ENCODE results near the gene TMCC1.

Gene TMCC1

GRCh38 chr3:129614927-129615363 is 278.6 kb downstream of the TMCC1 start:
- no peak for TF ChIP-seq CTCF (IDR thresholded peaks at IDR 0.05; ENCODE audit: unreplicated experiment in 3 of 3)
- Mint-ChIP-seq H3K9me3 (no peaks in the 10 kb centered on the region), H3K4me3 (no peak overlapping the region), H3K27me3 (ENCODE audit: low read depth) (peaks cover 14% of the 10 kb centered on the region), H3K4me1 (no peaks in the 10 kb centered on the region), H3K27ac (no peak overlapping the region), H3K36me3 (ENCODE audit: low read depth) (no peaks in the 10 kb centered on the region)

- no peak overlapping the region for H3K27ac Mint-ChIP-seq
- TF ChIP-seq CTCF (IDR thresholded peaks at IDR 0.05; ENCODE audit: unreplicated experiment in 3 of 3) = no peak
- no peaks in the 10 kb centered on the region for H3K4me1 Mint-ChIP-seq
- H3K36me3 Mint-ChIP-seq (ENCODE audit: low read depth) = no peaks in the 10 kb centered on the region
- H3K27me3 Mint-ChIP-seq (ENCODE audit: low read depth) = peaks cover 14% of the 10 kb centered on the region
- H3K4me3 Mint-ChIP-seq = no peak overlapping the region
- H3K9me3 Mint-ChIP-seq = no peaks in the 10 kb centered on the region
Observed at GRCh38 chr3:129614435-129614834, 279.1 kb downstream of the TMCC1 start.

GRCh38 chr3:129613367-129613740 is 280.2 kb downstream of the TMCC1 start:
- Mint-ChIP-seq H3K27me3 (ENCODE audit: low read depth) (peaks cover 14% of the 10 kb centered on the region), H3K4me1 (no peaks in the 10 kb centered on the region), H3K27ac (peak overlapping the region in 1 of 3 experiments; percentile 49), H3K4me3 (no peak overlapping the region), H3K9me3 (no peaks in the 10 kb centered on the region), H3K36me3 (ENCODE audit: low read depth) (no peaks in the 10 kb centered on the region)
- TF ChIP-seq CTCF (IDR thresholded peaks at IDR 0.05; ENCODE audit: unreplicated experiment in 3 of 3) = no peak

- no peaks in the 10 kb centered on the region for H3K36me3 Mint-ChIP-seq (ENCODE audit: low read depth)
- TF ChIP-seq CTCF (IDR thresholded peaks at IDR 0.05; ENCODE audit: unreplicated experiment in 3 of 3) = no peak
- H3K4me3 Mint-ChIP-seq = no peak overlapping the region
- H3K27me3 Mint-ChIP-seq (ENCODE audit: low read depth) = peaks cover 14% of the 10 kb centered on the region
- H3K9me3 Mint-ChIP-seq = no peaks in the 10 kb centered on the region
- H3K4me1 Mint-ChIP-seq = no peaks in the 10 kb centered on the region
- H3K27ac Mint-ChIP-seq = no peak overlapping the region
Observed at GRCh38 chr3:129612534-129613366, 280.8 kb downstream of the TMCC1 start.

GRCh38 chr3:129611812-129612533 is 281.5 kb downstream of the TMCC1 start:
- Mint-ChIP-seq H3K27me3 (ENCODE audit: low read depth) (peaks cover 8% of the 10 kb centered on the region), H3K36me3 (ENCODE audit: low read depth) (no peaks in the 10 kb centered on the region), H3K27ac (no peak overlapping the region), H3K4me3 (no peak overlapping the region), H3K9me3 (no peaks in the 10 kb centered on the region), H3K4me1 (no peaks in the 10 kb centered on the region)
- TF ChIP-seq CTCF (IDR thresholded peaks at IDR 0.05; ENCODE audit: unreplicated experiment in 3 of 3) = no peak

Data from nephron (organoid).